K562 (cell line): ENCODE results near the gene CAPRIN1. TPM values are rescaled to one million over a fixed set of nuclear protein-coding genes. Genes with fewer than 3 reads are reported as not detected.
A peak's percentile ranks its signal among the peaks of the same experiment; 100 is the strongest.

Experiments
- ETV1 ChIP-seq: fragments of 450-650 bp; conservative IDR thresholded peaks from 2 replicates; pipeline ENCODE4 v1.6.1; 2016; ENCODE audit warnings: missing genetic modification characterization, control low read depth, low read depth, missing compliant biosample characterization
- GTF2E2 ChIP-seq: fragments of 200-800 bp; sonication (Bioruptor generic); IDR thresholded peaks from 2 replicates; pipeline ENCODE4 v1.6.1; 2016; ENCODE audit warnings: missing genetic modification characterization, missing compliant biosample characterization
- KLF6 ChIP-seq: fragments of 250-450 bp; sonication (Bioruptor Pico); IDR thresholded peaks from 2 replicates; pipeline ENCODE4 v1.4.0; 2020; ENCODE audit warnings: mild to moderate bottlenecking, moderate library complexity, borderline replicate concordance
- MCM7 ChIP-seq, 2 experiments: fragments of 450-650 bp; IDR thresholded peaks; 2 replicates each; pipeline ENCODE4 v1.6.1; 2016 to 2018
- NFE2 ChIP-seq: IDR thresholded peaks from 2 replicates; pipeline ENCODE4 v1.6.1; 2014; ENCODE audit warnings: antibody characterized with exemption, low read depth
- ZKSCAN1 ChIP-seq: fragments of 150-350 bp; IDR thresholded peaks from 2 replicates; pipeline ENCODE4 v1.6.1; 2016; ENCODE audit warnings: low read depth, low read length
- ZNF232 ChIP-seq: sonication (generic); formaldehyde crosslinking; IDR thresholded peaks from 2 replicates; pipeline ENCODE4 v1.8.0; 2022; ENCODE audit warnings: mild to moderate bottlenecking, missing genetic modification reagents
- ZNF79 ChIP-seq: fragments of 250-450 bp; sonication (Bioruptor Pico); IDR thresholded peaks from 2 replicates; pipeline ENCODE4 v1.4.0; 2020; ENCODE audit warnings: low read depth, mild to moderate bottlenecking, moderate library complexity
- polyA plus RNA-seq, 8 experiments: library from polyadenylated mRNA; depleted of rRNA in 4 of 8; stranded (reverse) in 5 of 8; unstranded in 3 of 8; fragments of >200 nt; fragmentation: Nextera tagmentation in 2 of 8; fragmentation: Illumina TruSeq in 1 of 8; extraction: Ambion mirVana in 2 of 8; extraction: Trizol in 1 of 8; gene quantifications; 2 replicates each; pipeline versions ENCODE4 v1.2.1 to v1.2.3, GENCODE V29; 2011 to 2014; ENCODE audit warnings: inconsistent platforms in 1 of 8, missing spikeins in 1 of 8
- total RNA-seq, 7 experiments: library from RNA; depleted of rRNA in 6 of 7; stranded (reverse); fragments of >200 nt in 6 of 7; fragmentation: Illumina TruSeq in 2 of 7; extraction: Trizol in 2 of 7; gene quantifications; 2 replicates each; pipeline versions ENCODE4 v1.2.1 to v1.2.3, GENCODE V29; 2011 to 2021; ENCODE audit warnings: low replicate concordance in 1 of 7
- TF ChIP-seq, protein P1 (sequence below), 2 experiments: fragments of 450-650 bp in 1 of 2; sonication (generic) in 1 of 2; formaldehyde crosslinking in 1 of 2; IDR thresholded peaks; 2 replicates each; pipeline versions ENCODE4 v1.7.1 to v1.9.0; 2016 to 2022; ENCODE audit warnings: inconsistent platforms in 1 of 2, mild to moderate bottlenecking in 1 of 2, missing genetic modification reagents in 1 of 2
- TF ChIP-seq, protein P2 (sequence below): fragments of 250-450 bp; sonication (Bioruptor Pico); IDR thresholded peaks from 2 replicates; pipeline ENCODE4 v1.5.0; 2021
- TF ChIP-seq, protein P3 (sequence below): sonication (generic); formaldehyde crosslinking; IDR thresholded peaks from 2 replicates; pipeline ENCODE4 v1.8.1; 2023; ENCODE audit warnings: mild to moderate bottlenecking, missing genetic modification reagents
- TF ChIP-seq, protein P4 (sequence below): fragments of 250-450 bp; sonication (Bioruptor Pico); IDR thresholded peaks from 2 replicates; pipeline ENCODE4 v1.4.0; 2020; ENCODE audit warnings: mild to moderate bottlenecking

The CAPRIN1 gene
- total and polyA plus RNA-seq, 9 of the 15 experiments (the other 6 are each of a cell fraction or from before 2014, with no cell fraction given), result 49.6 to 271 (median 244) TPM

DNA sequence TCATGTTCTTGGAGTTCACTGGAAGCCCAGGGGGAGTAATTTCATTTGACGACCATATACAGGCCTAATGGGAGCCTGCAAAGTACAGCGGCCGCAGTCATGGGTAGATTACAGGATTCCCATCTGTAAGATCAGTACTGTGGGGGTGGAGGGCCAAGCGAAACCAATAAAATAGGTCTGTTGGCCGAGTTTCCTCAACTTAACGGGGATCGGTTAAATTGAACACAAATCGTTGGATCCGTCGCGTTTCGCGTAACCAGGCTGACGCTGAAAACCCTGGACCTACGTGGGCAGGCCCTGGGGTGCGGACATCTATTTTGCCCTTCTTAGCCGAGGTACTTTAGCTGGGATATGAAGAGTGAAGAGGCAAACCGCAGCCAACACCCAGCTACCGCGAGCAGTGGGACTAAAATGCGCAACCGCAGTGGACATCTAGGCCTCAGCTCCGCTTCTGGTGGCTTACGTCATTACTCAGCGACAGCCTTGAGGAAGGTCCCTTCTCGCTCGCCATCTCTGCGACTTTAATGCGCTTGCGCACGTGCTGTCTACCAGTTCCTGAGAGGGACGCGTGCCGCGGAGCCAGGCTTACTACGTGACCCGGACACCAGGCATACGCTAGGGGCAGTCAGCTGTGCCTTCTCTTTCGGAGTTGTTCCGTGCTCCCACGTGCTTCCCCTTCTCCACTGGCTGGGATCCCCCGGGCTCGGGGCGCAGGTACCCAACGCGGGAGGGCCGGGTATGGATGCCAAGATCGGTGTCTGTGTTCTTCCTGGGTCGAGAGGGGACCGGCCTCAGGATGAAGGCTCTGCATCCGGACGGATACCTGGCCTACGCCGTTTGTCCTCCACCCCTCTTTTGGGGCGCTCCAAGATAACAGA lies 53.8 kb downstream of the CAPRIN1 start, which contains the start of gene NAT10 (continued):
- TF ChIP-seq, protein P1, sequence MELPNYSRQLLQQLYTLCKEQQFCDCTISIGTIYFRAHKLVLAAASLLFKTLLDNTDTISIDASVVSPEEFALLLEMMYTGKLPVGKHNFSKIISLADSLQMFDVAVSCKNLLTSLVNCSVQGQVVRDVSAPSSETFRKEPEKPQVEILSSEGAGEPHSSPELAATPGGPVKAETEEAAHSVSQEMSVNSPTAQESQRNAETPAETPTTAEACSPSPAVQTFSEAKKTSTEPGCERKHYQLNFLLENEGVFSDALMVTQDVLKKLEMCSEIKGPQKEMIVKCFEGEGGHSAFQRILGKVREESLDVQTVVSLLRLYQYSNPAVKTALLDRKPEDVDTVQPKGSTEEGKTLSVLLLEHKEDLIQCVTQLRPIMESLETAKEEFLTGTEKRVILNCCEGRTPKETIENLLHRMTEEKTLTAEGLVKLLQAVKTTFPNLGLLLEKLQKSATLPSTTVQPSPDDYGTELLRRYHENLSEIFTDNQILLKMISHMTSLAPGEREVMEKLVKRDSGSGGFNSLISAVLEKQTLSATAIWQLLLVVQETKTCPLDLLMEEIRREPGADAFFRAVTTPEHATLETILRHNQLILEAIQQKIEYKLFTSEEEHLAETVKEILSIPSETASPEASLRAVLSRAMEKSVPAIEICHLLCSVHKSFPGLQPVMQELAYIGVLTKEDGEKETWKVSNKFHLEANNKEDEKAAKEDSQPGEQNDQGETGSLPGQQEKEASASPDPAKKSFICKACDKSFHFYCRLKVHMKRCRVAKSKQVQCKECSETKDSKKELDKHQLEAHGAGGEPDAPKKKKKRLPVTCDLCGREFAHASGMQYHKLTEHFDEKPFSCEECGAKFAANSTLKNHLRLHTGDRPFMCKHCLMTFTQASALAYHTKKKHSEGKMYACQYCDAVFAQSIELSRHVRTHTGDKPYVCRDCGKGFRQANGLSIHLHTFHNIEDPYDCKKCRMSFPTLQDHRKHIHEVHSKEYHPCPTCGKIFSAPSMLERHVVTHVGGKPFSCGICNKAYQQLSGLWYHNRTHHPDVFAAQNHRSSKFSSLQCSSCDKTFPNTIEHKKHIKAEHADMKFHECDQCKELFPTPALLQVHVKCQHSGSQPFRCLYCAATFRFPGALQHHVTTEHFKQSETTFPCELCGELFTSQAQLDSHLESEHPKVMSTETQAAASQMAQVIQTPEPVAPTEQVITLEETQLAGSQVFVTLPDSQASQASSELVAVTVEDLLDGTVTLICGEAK (IDR thresholded peaks at IDR 0.05), result 0 out of 2 replicates have a peak, but pooled peaks have one; percentile 29
- TF ChIP-seq, protein P1 (CRISPR knock-in tag; IDR thresholded peaks at IDR 0.05), result no peak; the same call in 1 of the 2 replicates
- TF ChIP-seq, protein P2, sequence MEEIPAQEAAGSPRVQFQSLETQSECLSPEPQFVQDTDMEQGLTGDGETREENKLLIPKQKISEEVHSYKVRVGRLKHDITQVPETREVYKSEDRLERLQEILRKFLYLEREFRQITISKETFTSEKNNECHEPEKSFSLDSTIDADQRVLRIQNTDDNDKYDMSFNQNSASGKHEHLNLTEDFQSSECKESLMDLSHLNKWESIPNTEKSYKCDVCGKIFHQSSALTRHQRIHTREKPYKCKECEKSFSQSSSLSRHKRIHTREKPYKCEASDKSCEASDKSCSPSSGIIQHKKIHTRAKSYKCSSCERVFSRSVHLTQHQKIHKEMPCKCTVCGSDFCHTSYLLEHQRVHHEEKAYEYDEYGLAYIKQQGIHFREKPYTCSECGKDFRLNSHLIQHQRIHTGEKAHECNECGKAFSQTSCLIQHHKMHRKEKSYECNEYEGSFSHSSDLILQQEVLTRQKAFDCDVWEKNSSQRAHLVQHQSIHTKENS (CRISPR knock-in tag), result no peak
- TF ChIP-seq ZKSCAN1, result peak; percentile 28; the same call in 1 of the 2 replicates
- TF ChIP-seq, protein P3, sequence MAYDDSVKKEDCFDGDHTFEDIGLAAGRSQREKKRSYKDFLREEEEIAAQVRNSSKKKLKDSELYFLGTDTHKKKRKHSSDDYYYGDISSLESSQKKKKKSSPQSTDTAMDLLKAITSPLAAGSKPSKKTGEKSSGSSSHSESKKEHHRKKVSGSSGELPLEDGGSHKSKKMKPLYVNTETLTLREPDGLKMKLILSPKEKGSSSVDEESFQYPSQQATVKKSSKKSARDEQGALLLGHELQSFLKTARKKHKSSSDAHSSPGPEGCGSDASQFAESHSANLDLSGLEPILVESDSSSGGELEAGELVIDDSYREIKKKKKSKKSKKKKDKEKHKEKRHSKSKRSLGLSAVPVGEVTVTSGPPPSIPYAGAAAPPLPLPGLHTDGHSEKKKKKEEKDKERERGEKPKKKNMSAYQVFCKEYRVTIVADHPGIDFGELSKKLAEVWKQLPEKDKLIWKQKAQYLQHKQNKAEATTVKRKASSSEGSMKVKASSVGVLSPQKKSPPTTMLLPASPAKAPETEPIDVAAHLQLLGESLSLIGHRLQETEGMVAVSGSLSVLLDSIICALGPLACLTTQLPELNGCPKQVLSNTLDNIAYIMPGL (CRISPR knock-in tag), result peak; percentile 54; the same call in 1 of the 2 replicates
- TF ChIP-seq KLF6, result no peak
- peak; percentile 44; the same call in 1 of the 2 replicates for TF ChIP-seq ZNF232 (CRISPR knock-in tag)
- TF ChIP-seq, protein P4, sequence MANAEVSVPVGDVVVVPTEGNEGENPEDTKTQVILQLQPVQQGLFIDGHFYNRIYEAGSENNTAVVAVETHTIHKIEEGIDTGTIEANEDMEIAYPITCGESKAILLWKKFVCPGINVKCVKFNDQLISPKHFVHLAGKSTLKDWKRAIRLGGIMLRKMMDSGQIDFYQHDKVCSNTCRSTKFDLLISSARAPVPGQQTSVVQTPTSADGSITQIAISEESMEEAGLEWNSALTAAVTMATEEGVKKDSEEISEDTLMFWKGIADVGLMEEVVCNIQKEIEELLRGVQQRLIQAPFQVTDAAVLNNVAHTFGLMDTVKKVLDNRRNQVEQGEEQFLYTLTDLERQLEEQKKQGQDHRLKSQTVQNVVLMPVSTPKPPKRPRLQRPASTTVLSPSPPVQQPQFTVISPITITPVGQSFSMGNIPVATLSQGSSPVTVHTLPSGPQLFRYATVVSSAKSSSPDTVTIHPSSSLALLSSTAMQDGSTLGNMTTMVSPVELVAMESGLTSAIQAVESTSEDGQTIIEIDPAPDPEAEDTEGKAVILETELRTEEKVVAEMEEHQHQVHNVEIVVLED (CRISPR knock-in tag), result peak; percentile 67; the same call in 1 of the 2 replicates
- TF ChIP-seq GTF2E2 (tag), result peak; percentile 85
- peak; percentile 29; the same call in 1 of the 2 replicates for TF ChIP-seq NFE2
- TF ChIP-seq ETV1 (tag), result peak; percentile 25; the same call in 1 of the 2 replicates
- TF ChIP-seq ZNF79, result no peak
- no peak; a peak in 1 of 4 replicates for TF ChIP-seq MCM7 (IDR thresholded peaks at IDR 0.05)
